ENCODE measurements around the gene HINT2. TPM values are rescaled to one million over a fixed set of nuclear protein-coding genes. Genes with fewer than 3 reads are reported as not detected.

Gene HINT2
- 24.4 and 30.0 TPM in 2 replicates for total RNA-seq
- 49.8 TPM for polyA plus RNA-seq (2012)

GRCh38 chr9:35814841-35815543 lies at the start of gene HINT2:
HINT2 (minus strand) TSS chr9:35815042; CDS start chr9:35814979, 63 bp downstream.
- peak; percentile 100 for DNase-seq (ENCODE audit: low read depth)

- peak; percentile 50 for DNase-seq (ENCODE audit: low read depth)
Measured at GRCh38 chr9:35863583-35863982, 48.7 kb upstream of the HINT2 start.

DNA sequence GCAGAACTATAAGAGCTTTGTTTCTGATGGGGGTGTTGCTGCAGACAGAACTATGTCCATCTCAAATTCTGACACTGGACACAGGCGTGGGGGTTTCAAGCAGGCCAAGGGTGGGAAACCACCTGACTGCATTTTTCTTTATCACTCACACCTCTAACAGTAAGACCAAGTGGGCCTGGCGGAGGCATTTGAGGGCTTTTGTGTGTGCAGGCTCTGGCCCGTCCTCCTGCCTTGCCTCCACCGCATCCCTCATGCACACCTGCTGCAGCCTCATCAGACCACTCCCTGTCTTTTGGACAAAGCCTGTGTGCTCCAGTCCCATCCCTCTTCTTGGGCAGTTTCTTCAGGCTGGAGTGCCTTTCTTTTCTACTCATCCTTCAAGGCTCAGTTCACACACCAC lies 47.5 kb upstream of the HINT2 start:
- DNase-seq (ENCODE audit: low read depth), result no peak

DNA sequence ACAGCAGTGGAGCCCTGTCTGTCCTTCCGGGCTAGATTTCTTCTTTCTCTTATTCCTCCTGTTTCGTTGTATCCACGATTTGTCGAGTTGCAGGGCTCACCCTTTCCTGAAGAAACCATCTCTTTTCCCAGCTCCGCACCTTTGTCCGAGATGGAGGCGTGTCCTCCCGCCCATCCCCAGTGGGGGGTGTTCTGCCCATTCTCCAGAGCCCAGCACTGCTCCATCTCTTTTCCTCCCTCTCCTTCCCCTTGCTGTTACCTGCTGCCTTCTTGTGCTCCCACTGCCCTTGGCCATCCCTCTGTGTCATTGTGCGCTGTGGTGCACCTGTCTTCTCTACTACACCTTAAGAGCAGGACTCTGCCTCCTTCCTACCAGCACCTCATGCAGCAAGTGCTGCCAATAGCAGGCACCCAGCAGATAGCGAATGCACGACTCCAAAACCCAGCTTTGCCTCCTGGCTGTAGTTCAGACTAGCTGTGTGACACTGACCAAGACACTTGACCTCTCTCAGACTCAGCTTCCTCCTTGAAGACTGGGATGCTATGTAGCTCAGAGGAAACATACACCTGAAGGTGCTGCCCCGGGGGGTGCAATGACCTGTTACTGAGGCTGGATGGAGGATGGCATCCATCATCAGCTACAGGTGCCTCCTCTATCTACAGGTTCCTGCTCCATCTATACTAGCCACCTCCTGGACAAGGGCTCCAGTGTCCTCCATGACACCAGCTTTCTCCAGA lies 46.5 kb upstream of the HINT2 start:
- DNase-seq (ENCODE audit: low read depth), result no peak

- DNase-seq (ENCODE audit: low read depth), result no peak
Measured at GRCh38 chr9:35859990-35860339, 45.1 kb upstream of the HINT2 start.

- peak; percentile 48 for DNase-seq (ENCODE audit: low read depth)
Measured at GRCh38 chr9:35859310-35859989, 44.6 kb upstream of the HINT2 start.

DNA sequence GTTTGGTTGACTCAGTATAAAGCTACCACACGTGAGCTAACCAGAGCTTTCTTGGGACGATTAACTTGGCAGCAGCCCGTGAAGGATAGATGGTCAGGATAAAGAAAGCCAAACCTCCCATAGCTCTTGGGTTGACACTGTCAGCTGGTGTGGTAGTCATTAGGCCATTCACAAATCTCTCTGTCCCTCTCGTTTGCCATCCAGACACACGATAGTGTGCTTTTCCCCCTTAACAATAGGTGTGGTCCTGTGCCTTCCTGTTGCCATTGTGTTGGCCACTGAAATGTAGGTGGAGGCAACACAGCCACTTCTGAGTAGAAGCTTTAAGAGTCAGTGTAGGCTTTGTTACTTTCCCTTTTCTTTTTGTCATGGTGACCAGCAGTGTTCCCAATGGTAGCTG lies 43.6 kb upstream of the HINT2 start:
- DNase-seq (ENCODE audit: low read depth), result no peak

- no peak for DNase-seq (ENCODE audit: low read depth)
Measured at GRCh38 chr9:35856882-35857281, 42.0 kb upstream of the HINT2 start.

DNA sequence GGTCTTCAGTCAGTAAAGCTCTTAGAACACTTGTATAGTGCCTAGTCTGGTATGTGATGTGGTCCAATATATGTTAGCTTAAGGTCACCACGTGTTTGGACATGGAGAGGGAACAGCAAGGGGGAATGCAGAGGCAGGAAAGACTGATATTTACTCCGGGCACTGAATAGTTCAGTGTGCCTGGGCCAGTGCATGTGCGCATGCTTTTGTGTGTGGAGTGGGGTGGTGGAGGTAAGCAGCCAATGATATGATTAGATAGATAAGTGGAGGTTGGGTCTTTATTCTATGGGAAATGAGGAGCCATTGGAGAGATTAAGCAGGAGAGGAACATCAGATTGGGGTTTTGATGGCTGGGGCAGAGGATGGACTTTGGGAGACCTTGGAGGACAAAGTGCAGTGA lies 41.4 kb upstream of the HINT2 start:
- no peak for DNase-seq (ENCODE audit: low read depth)

- DNase-seq (ENCODE audit: low read depth), result no peak
Measured at GRCh38 chr9:35854091-35854762, 39.4 kb upstream of the HINT2 start.

DNA sequence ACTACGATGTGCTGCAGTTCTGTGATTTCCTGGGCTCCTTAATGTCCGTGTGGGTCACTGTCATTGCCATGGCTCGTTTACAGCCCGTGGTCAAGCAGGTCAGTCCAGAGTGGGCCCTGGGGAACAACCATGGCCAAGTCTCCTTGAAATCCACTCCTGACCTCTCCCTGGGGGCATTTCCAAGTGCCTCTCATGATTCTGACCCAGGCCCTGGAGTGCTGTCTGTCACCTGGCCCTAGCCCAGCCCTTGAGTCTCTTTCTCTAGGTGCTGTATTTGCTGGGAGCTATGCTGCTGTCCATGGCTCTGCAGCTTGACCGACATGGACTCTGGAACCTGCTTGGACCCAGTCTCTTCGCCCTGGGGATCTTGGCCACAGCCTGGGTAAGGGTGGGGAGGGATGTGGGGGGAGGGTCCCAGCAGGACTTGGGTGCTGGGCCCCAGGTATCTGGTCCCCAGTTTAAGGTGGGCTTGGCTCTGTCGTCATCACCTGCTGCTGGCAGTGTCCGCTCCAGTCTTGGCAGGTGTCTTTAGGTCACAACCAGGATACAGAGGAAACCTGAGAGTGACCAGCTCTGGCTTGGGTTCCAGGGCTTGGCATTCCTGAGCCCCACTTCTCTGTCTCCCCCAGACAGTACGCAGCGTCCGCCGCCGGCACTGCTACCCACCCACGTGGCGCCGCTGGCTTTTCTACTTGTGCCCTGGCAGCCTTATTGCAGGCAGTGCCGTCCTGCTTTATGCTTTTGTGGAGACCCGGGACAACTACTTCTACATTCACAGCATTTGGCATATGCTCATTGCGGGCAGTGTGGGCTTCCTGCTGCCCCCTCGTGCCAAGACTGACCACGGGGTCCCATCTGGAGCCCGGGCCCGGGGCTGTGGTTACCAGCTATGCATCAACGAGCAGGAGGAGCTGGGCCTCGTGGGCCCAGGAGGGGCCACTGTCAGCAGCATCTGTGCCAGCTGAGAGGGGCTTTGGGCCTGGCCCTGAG lies 38.3 kb upstream of the HINT2 start:
- DNase-seq (ENCODE audit: low read depth), result no peak

DNA sequence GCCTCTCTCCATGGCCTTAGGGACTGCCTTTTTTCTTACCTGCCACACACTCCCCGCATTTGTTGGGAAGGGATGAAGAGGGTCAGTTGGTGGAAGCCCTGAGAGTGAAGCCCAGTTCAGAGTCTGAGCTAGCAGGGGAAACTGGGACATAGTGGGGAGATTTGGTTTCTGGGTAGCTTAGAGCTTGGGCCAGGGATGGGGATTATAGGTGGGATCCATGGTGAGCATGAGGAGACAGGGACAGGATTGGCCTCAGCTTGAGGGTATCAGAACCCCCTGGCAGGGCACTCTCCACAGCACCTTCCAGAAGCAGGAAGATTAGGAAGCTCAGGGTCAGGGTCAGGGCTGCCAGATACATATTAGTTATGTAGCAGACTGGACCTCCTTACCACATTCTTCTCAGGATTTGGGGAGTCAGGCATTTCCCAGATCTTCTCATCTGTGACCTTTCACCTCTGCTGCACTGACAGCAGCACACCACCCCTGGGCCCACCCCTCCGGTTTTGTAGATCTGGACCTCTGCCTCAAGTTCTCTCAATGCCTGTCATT lies 37.5 kb upstream of the HINT2 start:
- DNase-seq (ENCODE audit: low read depth), result no peak

DNA sequence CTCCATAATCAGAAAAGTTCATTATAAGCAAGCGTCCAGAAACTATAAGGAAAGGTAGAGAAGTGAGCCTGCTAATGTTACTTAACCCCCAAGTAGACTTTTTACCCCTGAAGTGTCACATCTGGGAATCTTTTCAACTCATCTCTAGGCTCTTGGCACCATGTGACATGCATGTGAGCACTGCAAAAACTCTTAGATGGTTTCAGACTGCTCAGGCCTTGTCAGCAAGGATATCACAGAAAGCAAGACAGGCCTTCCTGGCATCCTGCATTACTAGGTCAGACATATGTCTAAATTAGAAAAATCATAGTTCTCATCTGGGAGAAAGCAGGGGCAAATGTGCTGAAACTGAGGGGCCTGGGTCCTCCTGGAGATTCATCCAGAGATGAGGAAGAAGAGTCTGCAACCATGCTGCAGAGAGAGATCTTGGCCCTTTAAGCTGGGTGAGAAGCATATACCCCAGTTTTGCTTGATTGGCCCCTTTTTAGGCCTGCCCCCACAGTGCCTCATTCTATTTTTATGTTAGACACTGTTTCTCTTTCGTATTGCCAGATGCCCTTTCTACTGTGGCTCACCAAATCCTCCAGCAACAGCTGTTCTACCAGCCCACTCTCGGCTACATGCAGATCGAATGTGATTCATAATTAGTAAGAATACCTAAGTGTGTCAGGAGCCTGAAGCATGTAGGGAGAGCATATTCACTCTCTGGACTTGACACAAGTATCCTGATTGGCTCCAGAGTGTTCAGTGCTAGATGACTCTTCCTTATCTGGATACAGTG lies 33.1 kb upstream of the HINT2 start:
- peak; percentile 97 for DNase-seq (ENCODE audit: low read depth)

DNA sequence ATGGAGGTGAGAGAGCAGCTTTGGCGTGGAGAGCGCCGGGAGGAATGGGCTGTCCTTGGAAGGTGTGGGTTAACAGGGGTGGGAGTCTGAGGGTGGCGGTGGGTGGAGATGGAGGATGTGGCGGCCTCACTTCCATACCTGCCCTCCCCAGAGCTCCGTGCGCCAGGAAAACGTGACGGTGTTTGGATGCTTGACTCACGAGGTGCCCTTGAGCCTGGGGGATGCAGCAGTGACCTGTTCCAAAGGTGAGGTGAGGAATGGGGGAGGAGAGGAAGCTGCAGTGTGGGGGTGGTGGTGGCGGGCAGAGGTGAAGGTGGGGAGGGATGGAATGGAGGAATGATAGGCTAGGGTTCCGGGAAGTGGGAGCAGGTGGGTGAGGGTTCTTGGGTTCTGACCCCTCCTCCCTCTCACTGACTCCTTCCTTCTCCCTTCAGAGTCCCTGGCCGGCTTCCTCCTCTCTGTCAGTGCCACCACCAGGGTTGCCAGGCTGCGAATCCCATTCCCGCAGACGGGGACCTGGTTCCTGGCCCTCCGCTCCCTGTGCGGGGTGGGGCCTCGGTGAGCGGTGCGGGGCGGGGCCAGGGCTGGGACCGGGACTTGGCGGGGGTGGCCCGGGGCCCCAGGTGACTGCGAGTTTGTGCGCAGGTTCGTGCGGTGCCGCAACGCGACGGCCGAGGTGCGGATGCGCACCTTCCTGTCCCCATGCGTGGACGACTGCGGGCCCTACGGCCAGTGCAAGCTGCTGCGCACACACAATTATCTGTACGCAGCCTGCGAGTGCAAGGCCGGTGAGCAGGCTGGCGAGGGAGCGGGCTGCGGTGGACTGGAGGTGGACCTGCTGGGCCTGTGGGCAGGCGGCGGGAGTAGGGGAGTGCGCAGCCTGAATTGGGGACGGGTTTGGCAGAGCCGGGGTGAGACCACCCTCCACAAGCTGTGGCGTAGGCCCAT lies 31.3 kb upstream of the HINT2 start:
- DNase-seq (ENCODE audit: low read depth), result no peak

DNA sequence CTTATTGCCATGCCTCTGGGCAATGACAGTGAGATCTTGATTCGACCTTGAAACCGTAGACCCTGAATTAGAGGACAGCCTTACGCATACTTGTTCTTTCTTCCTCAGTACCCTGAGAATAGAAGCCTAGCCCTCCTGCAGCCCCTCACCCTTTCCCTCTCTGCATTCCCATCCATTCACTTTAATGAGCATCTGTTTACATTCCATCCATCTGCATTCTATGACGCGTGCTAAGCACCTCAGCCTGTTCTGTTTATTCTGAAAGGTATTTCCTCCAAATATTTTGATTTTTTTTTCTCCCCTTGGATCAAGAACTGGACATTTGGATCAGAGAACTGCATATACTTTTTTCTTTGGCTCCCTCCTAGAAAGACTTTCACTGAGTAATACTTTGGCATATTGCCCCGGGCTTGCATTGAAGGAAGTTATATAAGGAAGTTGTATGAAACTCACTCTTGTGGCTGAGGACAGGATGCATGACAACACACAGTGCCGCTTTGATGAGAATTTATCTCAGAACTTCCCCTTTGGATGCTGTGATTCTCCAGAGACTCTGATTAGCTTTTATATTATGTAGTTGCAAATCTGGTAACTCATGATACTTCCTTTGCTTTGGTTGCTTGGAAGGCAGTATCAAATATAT lies 29.9 kb upstream of the HINT2 start:
- DNase-seq (ENCODE audit: low read depth), result no peak

DNA sequence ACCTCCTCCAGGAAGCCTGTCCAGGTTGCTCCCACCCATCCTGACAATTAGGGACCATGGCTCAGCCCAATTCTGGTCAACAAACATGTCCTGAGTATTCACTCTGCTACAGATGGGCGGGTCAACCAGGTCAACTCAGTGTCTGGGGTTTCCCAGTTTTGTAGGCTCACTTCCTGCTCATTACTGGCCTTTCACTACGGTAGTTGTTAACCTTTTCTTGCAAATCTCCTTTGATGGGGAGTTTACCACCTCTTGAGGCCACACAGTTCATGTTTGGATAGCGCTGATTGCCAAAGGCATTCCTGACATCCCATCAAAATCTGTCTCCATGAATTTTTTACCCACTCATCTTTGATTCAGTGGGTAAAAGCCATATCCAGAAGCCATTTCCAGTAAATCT lies 28.0 kb upstream of the HINT2 start:
- no peak for DNase-seq (ENCODE audit: low read depth)

- DNase-seq (ENCODE audit: low read depth), result no peak
Measured at GRCh38 chr9:35842020-35842745, 27.3 kb upstream of the HINT2 start.

Data from myocyte (in vitro differentiated cells).